ENCODE data around the gene NUDT3. TPM values are rescaled to one million over a fixed set of nuclear protein-coding genes. Genes with fewer than 3 reads are reported as not detected.
"Not testable (repeated sequence)": the region's sequence is repeated elsewhere in the genome, so short reads cannot be mapped to it uniquely, and the experiment has no call there.

Gene NUDT3
- total and polyA plus RNA-seq, 9 of the 15 experiments (the other 6 are each of a cell fraction or from before 2014, with no cell fraction given), result 5.4 to 81.2 (median 56.4) TPM

DNA sequence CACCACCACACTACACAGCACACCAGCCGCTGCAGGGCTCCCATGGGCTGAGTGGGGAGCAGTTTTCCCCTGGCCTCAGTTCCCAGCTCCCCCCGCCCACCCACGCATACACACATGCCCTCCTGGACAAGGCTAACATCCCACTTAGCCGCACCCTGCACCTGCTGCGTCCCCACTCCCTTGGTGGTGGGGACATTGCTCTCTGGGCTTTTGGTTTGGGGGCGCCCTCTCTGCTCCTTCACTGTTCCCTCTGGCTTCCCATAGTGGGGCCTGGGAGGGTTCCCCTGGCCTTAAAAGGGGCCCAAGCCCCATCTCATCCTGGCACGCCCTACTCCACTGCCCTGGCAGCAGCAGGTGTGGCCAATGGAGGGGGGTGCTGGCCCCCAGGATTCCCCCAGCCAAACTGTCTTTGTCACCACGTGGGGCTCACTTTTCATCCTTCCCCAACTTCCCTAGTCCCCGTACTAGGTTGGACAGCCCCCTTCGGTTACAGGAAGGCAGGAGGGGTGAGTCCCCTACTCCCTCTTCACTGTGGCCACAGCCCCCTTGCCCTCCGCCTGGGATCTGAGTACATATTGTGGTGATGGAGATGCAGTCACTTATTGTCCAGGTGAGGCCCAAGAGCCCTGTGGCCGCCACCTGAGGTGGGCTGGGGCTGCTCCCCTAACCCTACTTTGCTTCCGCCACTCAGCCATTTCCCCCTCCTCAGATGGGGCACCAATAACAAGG, 147.3 kb downstream of the NUDT3 start:
- H2AFZ ChIP-seq (ENCODE audit: low read depth, low read length); BruUV-seq (replicated peaks); H3K9ac ChIP-seq (ENCODE audit: insufficient read depth in 1 of 2, low read depth in 2 of 2, low read length in 2 of 2); DNase-seq (ENCODE audit: extremely low read depth in 1 of 4, low spot score in 3 of 4); H3K4me3 ChIP-seq; H3K9me3 ChIP-seq (replicated peaks; ENCODE audit: control insufficient read depth, insufficient read depth, low read depth, low read length); H3K27me3 ChIP-seq (ENCODE audit: control insufficient read depth in 2 of 2, insufficient read depth in 2 of 2, low read length in 2 of 2); H3K9me1 ChIP-seq (ENCODE audit: control insufficient read depth, insufficient read depth, low read length); H3K4me2 ChIP-seq (ENCODE audit: insufficient read depth, low read length); FAIRE-seq; ATAC-seq; intact Hi-C loops (cut with micrococcal nuclease): not testable (repeated sequence)
- H4K20me1 ChIP-seq (replicated peaks; ENCODE audit: control insufficient read depth, insufficient read depth, low read length), result peaks cover 47% of the 10 kb centered on the region; the same call in 1 of the 2 replicates
- 79% methylated on average over 10 of the region's 13 CpGs for WGBS (ENCODE audit: insufficient coverage, low coverage, missing lambda C conversion rate)
- in situ Hi-C loops (cut with MboI), result loop anchor here (5.0 kb wide), 2 partner anchors 167 to 362 kb away; no protein-coding TSS in a partner anchor
- peak overlapping the region; percentile 76; the same call in 1 of the 3 replicates for H3K27ac ChIP-seq (ENCODE audit: extremely low read depth, low read depth, low read length)
- H3K79me2 ChIP-seq (ENCODE audit: control insufficient read depth, insufficient read depth, low read length), result peaks cover 64% of the 10 kb centered on the region
- H3K4me1 ChIP-seq (replicated peaks in 1 of 2; ENCODE audit: control insufficient read depth in 2 of 2, insufficient read depth in 2 of 2, low read length in 2 of 2), result peaks cover 69 to 82% of the 10 kb centered on the region in 2 experiments
- POLR2A ChIA-PET, result interaction anchor here (0.6 to 1.9 kb wide), 5 partner anchors 49 to 506 kb away, joined by 3 to 10 read pairs (median 7); no protein-coding TSS in a partner anchor
- peaks cover 68% of the 10 kb centered on the region for H3K36me3 ChIP-seq (ENCODE audit: control insufficient read depth, insufficient read depth, low read length)
- TF ChIP-seq SUPT5H (IDR thresholded peaks at IDR 0.05), result 0 out of 2 replicates have a peak, but pooled peaks have one; percentile 15
- TF ChIP-seq POLR2A (conservative IDR thresholded peaks at IDR 0.05), result peak; percentile 21; the same call in 1 of the 2 replicates
- TF ChIP-seq RBM22 (IDR thresholded peaks at IDR 0.05; ENCODE audit: low read depth, low read length, poor library complexity, severe bottlenecking), result peak; percentile 53
- TF ChIP-seq RBFOX2 (IDR thresholded peaks at IDR 0.05; ENCODE audit: low read depth, low read length), result peak; percentile 43
- TF ChIP-seq XRCC5 (IDR thresholded peaks at IDR 0.05; ENCODE audit: low read depth, low read length), result 0 out of 2 replicates have a peak, but pooled peaks have one; percentile 9
- TF ChIP-seq POLR2AphosphoS5 (IDR thresholded peaks at IDR 0.05; ENCODE audit: control insufficient read depth, insufficient read depth, low read depth, low read length), result peak; percentile 31; the same call in 1 of the 2 replicates
- TF ChIP-seq POLR2G (IDR thresholded peaks at IDR 0.05; ENCODE audit: low read depth, low read length), result peak; percentile 43
- CTCF ChIA-PET (ENCODE audit: low intra/inter-chr PET ratio), result interaction anchor here (0.7 kb wide), 1 partner anchor 998 kb away, joined by 3 read pairs; no protein-coding TSS in a partner anchor
